SK-N-MC (cell line): Measurements from ENCODE around the gene APBA1.

Experiments
- EZH2 ChIP-seq: fragments of 200-600 bp; sonication (generic); IDR thresholded peaks from one replicate; pipeline ENCODE4 v1.6.1; 2017; ENCODE audit warnings: antibody characterized with exemption
- FOXP2 ChIP-seq: optimal IDR thresholded peaks from 2 replicates; pipeline ENCODE3; 2011; ENCODE audit warnings: mild to moderate bottlenecking, moderate library complexity; ENCODE audit not compliant: insufficient read depth; ENCODE audit errors: extremely low read length, control extremely low read depth
- POLR2AphosphoS5 ChIP-seq: IDR thresholded peaks from 2 replicates; pipeline ENCODE4 v1.6.1; 2012; ENCODE audit warnings: mild to moderate bottlenecking, low read depth, low read length, borderline replicate concordance

DNA sequence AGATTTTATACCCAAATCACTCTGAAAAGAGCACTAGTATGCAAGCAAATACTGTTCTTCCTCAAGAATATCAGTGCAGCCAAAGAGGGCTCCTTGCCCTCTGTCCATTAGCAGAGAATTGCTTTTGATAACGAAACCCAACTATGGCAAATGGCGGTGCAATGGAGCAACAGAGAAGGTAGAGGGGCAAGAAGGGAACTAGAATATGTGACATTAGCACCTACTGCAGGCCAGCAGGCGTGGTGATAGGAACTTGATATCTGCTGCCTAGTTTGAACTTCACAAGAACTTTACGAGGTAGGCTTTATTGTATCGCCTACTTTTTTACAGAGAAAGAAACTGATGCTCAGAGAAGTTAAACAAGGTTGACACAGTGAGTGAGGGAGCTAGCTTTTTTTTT, 66.1 kb downstream of the APBA1 start:
- TF ChIP-seq POLR2AphosphoS5 (no peak), EZH2 (no peak), FOXP2 (no peak)
